NCI-H1436 (cell line): ENCODE results near the gene VDR.

Experiments used
- DNase-seq: peaks from one replicate; lab custom pipeline; 2025; lab: John Stamatoyannopoulos, UW

Gene VDR

DNA sequence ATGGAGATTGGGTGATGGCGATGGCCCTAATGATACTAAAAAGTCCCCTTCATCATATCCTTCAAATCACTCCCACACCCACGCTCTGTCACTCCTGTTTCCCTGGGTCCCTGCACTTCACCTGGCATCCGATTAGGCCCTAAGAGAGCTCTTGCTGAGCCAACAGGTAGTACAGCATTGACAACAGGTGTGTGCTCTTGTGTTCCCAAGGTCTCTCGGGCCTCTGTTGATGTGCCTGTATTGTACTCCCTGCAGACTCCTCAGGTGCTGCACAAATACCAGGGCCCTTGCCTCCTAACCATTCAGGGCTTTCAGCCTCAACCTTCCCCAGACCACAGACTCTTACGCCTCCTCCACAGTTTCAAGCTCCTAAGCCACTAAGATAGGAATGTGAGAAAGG, 25.8 kb upstream of the VDR start:
- no peak for DNase-seq

DNA sequence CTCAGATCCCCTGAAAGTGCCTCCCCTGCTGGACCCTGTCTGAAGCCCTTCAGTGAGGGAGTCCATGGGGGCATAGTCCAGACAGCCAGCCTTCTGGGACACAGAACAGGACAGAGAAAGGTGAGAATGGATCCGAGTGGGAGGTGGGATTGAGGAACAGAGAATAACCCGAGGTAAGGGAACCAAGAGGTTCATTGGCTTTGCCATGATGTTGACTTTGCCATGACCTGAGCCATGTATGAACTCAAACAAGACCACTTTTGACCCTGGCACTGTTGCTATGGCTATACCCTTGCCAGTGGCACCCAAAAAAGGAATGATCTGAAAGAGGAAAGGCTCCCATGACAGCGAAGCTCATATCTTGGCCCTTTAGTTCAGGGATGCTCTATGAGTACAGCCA, 22.6 kb upstream of the VDR start:
- no peak for DNase-seq

DNA sequence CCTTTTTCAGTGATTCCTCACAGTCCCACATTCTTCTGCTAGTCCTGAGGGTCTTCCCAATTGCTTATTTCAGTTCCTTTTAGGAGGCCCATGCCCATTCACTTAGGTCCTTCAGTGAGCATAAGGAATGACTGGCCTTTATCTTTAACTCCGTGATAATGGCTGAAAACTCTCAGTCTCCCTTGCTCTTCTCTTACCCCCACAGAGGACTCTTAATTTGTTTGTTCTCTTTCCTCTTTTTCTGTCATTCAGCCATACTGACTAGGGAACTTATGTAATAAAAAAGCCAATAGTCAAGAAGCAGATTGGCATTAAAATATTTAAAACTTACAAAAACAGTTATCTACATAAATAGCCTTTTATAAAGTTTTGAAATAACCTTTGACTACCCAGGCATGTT, 17.1 kb upstream of the VDR start:
- no peak for DNase-seq

DNA sequence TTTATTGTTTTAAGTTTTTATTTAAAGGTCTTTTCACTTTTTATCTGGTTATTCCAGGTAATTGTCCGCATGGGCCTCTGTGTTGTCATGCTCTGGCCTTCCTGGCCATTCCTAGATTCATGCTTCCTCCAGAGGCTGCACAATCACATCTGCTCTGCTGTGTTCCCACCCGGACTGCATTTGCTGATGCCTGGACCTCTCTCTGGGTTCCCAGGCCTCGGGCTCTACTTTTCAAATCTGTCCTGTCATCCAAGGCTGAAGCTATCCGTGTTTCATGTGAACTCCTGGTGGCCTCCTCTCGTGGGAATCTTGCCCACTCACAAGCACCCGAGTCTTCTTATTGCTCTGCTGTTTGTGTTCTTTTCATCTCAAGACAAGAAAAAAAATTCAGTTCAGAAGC, 16.1 kb upstream of the VDR start:
- DNase-seq, result no peak

DNA sequence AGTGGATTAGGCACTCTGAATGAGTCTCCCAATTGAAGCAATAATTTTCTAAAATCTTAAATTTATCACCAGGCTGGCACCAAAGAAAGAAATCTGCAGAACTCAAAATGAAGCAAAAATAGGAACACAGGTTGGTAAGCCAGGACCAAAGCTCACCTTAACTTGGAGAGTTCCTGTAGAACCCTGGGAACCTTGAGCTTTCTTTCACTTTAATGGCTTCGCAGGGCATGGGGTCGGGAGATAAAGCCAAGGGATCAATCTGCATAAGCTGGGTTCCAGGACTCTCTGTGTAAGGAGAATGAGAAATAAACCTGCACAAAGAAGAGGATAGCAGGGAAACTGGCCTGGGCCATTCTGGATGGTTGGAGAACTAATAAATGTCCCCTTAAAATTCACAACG, 8.3 kb upstream of the VDR start:
- no peak for DNase-seq

DNA sequence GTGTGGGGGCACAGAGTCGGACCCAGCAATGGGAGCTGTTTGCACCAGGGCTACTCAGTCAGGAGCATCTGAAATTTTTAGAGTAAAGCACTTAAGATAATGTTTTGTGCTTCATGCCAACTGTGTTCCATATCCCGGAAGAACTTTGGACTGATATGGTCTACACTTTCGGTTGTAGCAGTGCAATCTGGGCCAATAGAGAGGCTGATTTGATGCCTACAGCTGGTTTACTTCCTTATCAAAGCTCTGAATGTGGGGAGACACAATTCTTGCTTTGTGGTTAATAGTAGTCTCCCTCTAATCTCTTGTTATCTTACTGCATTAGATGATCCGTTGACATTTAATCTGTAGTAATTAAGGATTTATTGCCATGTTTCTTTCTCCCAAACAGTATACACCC, 7.8 kb upstream of the VDR start:
- no peak for DNase-seq

DNA sequence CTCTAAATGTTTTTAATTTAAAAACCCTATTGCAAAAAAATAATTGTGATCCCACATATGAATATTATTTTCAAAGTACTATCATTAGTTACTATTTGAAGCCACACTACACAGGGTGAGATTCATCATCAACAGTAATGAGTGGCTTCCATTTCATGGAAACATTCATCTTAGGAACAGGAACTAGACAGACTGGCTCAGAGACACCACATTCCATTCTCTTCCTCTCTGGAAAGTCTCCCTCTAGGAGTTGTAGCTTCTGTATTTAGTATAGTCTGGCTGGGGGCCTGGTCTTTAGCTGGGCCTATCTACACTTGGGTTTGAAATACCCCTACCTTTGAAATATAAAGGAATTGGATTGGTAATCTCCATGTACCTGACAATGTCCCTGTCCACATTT, 6.2 kb upstream of the VDR start:
- no peak for DNase-seq

DNA sequence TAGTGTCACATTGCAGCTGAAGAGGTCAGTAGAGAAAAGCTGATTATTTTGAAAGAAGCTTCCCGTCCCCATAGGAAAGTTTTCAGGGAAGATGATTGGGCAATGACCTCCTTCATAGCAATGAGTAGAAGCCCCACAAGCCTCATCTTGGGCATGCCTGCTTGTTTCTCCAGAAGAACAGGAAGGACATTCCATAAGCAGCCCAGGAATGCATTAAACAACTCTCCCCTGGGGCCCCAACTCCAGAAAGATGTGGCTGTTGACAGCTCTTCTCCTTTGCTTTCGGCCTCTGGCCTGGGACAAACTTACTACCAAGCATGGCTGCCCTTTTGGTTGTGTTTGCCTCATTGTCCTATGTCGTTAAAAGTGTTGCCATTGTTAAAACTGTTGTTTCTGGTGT, 5.7 kb upstream of the VDR start:
- no peak for DNase-seq

DNA sequence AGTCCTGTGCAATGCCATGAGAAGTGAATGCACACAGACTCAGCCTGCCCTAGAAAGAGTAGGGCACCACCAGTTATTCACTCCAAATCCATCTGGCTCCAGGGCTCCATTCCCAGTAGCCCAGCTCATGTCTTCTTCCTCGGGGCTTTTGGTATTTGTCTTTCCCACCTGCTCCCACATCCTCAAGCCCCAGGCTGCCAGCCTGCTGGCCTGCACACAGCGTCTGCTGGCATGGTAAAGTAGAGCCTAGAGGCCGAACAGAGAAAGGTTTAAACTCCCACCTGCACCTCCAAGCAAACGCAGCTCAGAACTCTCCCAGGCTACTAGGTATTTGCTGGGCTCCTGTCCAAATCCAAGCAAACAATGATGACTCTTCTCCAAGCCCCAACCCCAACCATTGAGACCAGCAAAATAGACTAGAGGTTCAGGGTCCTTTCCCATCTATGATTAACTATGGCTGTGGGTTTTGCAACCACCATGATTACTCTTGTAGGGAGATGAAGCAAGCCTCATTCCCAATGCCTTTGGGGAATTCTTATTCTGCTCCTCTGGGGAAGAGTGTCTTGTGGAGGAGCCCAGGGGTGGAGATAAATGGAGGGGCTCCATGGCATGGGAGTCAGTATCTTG, 5.2 kb upstream of the VDR start:
- no peak for DNase-seq

DNA sequence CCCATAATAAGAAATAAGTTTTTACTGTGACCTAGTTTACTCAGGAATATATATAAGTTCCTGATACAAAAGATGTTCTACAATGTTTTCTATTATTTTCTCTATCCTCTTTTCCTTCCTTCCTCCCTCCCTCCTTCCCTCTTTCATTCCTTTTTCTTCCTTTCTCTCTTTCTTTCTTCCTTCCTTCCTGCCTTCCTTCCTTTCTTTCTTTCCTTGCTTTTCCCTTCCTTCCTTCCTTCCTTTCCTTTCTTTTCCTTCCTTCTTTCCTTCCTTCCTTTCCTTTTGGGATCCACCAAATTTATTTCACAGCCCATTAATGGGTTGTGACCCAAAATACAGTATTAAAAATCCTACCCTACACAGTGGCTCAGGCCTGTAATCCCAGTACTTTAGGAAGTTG, 3.9 kb upstream of the VDR start:
- no peak for DNase-seq

DNA sequence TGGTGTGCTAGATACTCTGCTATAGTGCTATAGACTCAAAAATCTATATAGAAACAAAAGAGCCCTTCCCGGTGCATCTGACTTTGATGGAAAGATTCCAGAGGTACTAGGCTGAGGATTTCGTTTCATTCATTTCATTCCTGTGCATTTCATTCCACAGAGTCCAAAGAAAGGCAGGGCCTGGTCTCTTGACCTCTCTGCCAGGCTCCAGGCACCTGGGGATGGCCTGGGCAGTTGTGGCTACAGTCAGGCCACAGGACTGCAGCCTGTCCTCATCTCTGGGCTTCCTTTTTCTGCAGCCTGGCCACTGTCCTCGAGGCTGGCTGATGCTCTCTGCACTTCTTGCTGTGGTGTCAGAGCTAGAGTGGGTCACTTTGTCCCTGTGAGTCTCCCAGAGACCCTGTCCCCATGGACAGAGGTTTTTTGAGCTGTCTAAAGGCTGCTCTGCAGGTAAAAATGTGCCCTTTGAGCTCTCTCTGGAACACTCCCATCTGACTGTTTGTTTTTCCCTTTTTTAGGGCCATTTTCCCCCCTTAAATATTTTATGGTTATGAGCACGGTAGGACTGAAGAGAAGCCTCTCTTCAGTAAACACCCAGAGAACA, 3.2 kb upstream of the VDR start:
- no peak for DNase-seq

DNA sequence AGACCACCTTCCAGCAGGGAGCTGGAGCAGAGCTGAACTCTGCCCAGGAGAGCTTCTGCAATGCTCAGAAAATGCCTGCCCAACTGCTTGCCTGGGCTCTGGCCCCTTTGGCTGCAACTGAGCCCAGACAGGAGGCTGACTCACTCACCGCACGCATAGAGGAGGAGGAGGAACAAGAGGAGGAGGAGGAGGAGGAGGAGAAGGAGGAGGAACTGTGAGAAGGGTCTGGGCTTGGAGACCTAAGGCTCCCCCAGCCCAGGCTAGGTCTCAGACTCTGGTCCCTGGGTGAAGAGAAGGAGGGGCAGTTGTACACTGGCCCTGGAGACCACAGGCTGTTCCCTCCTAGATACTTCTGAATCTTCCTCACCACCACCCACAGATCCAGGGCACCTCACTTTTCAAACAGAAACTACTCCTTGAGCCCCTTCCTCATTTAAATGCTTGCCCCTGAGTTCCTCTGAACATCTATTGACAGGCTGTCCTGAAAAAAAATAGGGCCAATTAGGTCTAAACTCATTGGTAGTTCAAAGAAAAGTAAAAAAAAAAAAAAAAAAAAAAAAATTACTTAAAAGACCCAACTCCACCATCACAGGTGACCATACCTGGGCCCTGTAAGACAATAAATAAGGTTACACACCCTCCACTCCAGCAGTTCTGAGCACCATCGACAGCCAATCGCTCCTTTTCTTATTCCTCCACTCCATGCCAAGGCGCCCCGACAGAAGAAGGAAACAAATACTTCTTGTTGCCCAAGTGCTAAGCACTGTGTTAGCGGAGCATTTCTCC, 674 bp downstream of the VDR start:
- no peak for DNase-seq

DNA sequence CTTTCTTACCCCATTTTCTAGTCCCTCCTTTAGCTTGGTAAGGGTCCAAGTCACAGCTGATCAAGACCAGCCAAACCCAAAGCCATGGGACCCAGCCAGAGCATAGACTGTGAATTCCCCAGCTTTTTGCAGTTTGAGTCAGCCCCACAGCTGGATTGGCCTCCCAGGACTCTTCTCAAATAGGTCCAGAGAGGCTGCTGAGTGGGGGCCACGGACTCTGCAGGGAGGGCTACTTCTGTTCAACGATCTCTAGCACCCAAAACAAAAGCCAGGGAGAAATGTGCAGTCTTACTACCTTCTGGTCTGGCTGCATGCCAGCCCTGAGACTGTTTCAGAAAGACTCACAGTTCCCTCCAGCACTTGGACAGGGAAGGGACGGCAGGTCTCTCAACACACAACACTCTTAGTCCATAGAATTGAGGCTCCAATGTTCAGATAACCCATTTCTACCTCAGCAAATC, 1.6 kb downstream of the VDR start:
- no peak for DNase-seq

DNA sequence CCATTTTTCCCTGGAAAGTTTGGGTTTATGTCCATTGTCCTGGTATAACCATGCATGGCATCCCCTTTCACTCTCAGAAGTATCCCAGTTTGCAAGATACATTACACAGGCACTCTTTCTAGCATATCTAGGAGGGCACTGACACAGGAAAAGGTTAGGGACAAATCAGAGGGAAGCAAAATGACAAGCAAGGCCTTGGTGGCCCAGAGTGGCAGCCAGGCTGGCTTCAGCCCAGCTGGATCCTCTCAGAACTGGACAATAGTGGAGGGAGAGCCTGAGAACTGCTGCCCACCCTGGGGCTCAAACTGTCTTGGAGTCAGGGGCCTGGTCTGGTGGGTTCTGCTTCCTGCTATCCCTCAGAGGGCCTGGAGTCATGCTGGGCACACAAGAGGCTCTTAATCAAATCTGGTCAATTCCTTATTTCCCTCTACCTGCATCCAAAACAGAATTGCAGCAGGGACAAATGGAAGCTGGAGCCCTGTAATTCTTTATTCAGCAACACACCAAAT, 2.6 kb downstream of the VDR start:
- DNase-seq, result no peak

DNA sequence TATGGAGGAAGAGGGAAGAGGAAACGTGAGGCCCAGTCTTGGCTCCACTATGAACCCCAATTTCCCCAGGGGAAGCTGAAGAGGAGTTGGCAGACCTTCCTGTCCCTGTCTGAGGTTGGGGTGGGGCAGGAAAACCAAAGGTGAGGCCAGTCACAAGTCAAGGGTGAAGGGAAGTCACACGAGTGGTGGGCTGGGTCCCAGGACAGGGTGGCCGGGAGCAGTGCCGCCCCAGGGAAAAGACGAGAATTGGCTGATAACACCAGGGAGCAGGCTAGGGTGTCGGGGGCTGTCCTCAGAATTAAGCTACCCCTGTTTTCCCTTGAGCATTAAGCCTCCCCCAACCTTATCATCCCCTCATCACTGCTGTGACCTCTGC, 3.1 kb downstream of the VDR start:
- DNase-seq, result no peak

DNA sequence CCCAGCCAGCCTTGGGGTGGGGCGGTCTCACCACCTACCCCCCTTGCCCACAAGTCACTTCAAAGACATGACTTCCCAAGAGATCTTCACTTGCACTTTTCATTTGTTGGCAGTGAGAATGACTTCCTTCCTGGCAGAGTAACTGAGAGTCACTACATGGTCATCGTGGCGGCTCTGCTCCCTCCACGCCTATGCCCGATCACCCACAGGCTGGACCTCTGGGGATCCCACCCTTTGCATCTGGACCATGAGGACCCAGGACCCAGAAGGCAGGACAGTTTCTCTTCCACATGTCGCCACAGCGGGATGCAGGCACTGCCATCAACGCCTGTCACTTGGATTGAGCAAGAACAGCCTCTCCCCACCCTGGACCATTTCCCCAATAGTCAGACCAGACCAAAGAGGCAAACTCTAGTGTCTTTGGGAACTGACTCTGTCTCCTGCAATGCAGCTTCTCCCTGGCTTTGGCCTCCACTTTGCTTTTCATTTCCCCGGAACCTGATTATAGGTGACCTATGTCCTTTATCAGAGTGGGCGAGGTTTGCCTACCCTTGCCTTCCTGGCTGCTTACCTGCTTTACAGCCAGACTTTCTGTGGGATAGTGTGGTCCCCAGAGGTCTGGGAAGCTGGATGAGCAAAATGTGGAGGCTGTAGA, 3.6 kb downstream of the VDR start:
- no peak for DNase-seq

DNA sequence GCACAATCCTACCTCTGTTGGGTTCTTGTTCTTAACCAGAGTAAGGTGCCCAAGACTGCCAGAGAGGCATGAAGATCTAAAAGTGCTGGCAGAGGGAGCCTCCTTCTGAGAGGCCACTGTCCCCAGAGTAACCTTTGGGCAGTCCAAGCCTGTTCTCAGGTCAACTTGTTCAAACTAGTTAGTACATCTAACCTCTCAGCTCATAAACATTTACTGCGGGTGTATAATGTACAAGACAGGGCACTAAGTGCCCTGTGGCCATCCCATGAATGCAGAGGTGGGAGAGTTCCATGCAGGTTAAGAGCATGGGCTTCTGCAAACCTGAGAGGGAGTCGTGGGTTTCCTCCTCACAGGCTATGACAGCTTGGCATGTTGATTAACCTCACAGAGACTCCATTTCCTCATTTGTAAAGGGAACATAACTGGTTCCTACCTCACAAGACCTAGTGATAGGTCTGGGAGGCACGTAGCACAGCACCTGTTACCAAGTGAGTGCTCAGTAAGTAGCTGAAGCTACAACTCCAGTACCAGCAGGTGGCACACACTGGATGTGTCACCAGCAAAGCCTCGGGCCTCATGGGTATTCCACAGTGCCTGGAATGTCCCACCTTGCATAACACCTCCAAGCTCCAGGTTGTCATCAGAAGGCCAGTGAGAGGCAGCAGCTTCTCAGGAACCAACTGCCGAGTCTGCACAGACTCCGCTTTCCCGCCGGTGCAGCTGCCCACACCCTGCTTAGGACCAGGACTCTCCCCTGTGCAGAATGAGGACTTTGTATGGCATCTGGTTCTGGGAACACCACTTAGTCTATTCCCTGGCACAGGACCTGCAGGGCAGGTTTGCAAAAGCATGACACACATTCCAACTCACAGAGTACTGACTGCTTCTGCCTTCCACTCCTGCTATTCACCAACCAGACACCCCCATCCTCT, 4.4 kb downstream of the VDR start:
- no peak for DNase-seq

DNA sequence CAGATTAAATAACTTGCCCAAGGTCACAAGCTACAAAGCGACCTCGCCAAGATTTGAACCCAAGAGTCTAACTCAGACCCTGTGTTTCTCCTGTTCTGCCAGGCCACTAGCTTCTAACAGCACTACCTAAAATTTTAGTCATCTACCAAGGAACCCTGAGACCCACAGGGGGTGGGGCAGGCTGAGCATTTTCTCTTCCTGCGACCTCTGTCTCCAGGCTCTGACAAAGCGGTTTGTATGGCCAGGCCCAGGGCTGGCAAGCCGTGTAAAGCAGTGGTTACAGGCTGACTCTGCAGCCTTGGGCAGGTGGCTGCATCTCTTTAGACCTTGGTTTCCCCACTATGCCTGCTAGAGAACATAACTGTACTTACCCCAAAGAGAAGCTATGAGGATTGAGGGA, 5.3 kb downstream of the VDR start:
- DNase-seq, result no peak

DNA sequence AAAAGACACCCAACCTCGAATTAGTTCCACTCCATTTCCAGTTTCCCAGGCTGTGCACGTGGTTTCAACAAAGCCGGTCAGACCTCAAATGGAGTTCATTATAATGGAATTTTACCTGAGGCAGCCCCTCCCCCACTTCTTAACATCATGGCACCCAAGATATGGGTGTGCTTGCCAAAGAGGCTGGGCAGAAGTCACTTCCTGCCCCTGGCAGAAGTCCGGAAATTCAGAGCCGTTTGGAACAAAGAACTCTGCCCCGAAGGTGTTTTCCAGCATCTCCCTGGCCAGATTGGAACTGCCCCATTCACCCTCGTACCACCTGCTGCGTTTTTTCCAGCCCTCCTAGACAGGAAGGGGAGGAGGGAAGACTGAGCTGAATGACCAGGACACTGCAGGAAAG, 8.2 kb downstream of the VDR start:
- no peak for DNase-seq

DNA sequence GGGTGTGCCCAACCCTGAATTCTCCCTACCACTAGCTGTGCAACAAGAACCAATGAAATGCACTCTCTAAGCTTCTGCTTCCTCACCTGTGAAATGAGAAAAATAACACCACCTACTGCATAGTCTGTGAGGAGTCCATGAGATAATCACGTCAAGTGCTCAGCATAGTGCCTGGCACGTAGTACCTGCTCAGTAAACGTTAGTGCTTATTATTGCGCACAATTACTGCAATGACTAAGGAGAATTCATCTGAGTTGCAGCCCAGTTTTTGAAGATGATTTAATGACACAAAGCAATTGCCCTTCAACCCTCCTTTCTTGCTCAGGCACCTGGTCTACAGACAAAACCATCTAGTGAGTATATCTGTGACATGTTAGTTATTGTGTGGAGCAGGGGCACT, 8.8 kb downstream of the VDR start:
- DNase-seq, result no peak

DNA sequence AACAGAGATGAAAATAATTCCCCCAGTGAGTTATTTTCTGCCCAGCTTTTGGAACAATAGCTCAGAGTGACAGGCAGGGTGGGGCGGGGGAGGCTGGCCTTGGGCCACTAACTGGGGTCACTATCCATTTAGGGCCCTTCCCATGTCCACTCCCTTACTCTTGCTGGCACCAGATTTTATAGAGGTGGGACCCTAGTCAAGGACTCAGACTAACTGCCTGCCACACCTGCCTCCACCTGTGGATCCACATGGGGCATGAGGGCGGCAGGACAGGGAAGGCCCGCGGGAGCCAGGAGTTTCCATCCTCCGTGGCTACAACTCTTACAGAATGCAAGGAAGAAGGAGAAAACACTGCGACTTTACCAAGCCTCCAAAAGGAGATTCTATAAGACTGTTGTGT, 10.1 kb downstream of the VDR start:
- no peak for DNase-seq

DNA sequence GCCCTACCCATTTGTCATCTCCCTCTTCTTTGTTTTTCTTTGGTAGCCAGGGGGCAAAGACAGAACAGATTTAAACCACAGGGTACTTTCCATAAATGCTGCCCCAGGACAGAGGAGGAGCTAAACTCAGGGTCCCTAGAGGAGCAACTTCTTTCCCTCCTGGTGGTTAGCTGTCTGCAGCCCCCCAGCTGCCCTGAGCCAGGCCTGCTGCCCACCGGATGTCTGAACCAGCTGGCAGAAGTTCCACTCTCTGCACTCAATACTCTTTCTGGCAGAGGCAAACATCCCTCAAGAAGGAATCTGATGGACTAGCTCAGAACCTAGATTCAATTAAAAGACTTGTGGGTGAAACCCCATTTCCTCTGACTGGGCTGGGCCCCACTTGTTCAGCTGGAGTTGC, 10.7 kb downstream of the VDR start:
- DNase-seq, result no peak
